HPDE6-E6E7 (cell line): ENCODE results near the gene MPHOSPH6.
A peak's percentile ranks its signal among the peaks of the same experiment; 100 is the strongest.
"Not testable (repeated sequence)": the region's sequence is repeated elsewhere in the genome, so short reads cannot be mapped to it uniquely, and the experiment has no call there.

Source experiments
- DNase-seq: peaks from one replicate; pipeline ENCODE4 v3.0.0; 2011; ENCODE audit warnings: missing footprints; ENCODE audit errors: extremely low spot score

Gene MPHOSPH6

GRCh38 chr16:82118749-82119148 is 51.3 kb downstream of the MPHOSPH6 start:
- no peak for DNase-seq

GRCh38 chr16:82116535-82116934 is 53.5 kb downstream of the MPHOSPH6 start:
- DNase-seq, result no peak

DNA sequence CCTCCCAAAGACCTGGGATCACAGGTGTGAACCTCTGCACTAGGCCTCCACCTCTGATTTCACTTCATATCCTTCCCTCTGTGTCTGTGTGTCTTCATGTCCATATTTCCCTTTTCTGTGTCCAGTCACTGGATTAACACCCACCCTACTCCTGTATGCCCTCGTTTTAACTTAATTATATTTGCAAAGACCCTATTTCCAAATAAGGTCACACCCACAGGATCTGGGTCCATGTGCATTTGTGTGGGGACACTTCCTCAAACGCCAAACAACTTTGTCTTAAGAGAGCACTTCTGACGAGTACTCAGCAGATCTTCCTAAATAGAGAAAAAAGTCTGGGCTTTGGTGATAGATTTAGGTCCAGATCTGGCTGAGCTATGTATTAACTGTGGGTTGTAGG is 56.3 kb downstream of the MPHOSPH6 start:
- DNase-seq, result no peak

DNA sequence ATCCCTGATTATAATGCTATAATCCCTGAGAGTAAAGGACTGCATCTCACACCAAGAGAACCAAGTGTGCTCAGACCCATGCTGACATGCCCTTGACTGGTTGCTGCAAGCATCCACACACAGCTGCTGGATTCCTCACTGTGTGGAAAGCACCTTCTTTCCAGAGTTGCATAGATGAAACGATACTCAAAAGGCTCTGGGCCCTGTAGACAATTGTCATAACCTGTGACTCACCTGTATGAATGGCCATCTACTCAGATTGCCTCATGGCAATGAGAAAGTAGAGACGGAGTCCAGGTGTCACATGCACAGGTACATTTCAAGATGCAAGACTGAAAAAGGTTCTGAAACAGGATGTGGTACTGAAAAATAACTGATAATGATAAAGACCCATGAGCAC is 58.1 kb downstream of the MPHOSPH6 start:
- peak; percentile 86 for DNase-seq

GRCh38 chr16:82109266-82109665 is 60.8 kb downstream of the MPHOSPH6 start:
- not testable (repeated sequence) for DNase-seq

GRCh38 chr16:82108774-82109173 is 61.2 kb downstream of the MPHOSPH6 start:
- no peak for DNase-seq

DNA sequence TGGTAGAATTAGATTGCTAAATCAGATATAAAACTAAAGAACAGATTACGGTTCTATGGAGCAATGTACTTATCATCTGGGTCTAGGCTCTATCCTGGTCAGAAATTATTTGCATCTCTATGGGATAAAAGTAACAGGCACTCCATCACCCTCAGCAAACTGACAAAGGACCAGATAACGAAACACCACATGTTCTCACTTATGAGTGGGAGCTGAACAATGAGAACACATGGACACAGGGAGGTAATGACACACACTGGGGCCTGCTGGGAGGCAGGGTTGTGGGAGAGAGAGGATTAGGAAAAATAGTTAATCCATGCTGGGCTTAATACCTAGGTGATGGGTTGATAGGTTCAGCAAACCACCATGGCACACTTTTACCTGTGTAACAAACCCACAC is 61.9 kb downstream of the MPHOSPH6 start:
- no peak for DNase-seq

GRCh38 chr16:82105107-82105506 is 64.9 kb downstream of the MPHOSPH6 start:
- no peak for DNase-seq
